H1 (cell line): Measurements from ENCODE around the gene GDAP2. TPM values are rescaled to one million over a fixed set of nuclear protein-coding genes. Genes with fewer than 3 reads are reported as not detected.

Experiments
- CTCF ChIA-PET: fragments of 300-600 bp; sonication (Branson Sonifier 250); formaldehyde crosslinking; loops from one replicate; lab custom pipeline; 2021; ENCODE audit not compliant: partially characterized antibody; lab: Charles Lee
- POLR2A ChIA-PET: fragments of 300-600 bp; sonication (Branson Sonifier 250); formaldehyde crosslinking; loops from one replicate; lab custom pipeline; 2021; ENCODE audit warnings: inconsistent platforms; ENCODE audit not compliant: partially characterized antibody; lab: Charles Lee
- DNase-seq, 2 experiments: peaks; one replicate each; pipeline versions ENCODE4 v3.0.0 to v3.0.0-alpha.2; 2010 to 2022; ENCODE audit warnings: low spot score in 2 of 2, low read depth in 1 of 2, mixed read lengths in 1 of 2
- FAIRE-seq: peaks from 2 replicates; lab custom pipeline; 2011; peaks lifted over from hg19 to GRCh38; lab: Jason Lieb, UNC
- H2AFZ ChIP-seq: 2 replicates; pipeline ENCODE4 v1.8.1; 2012; ENCODE audit warnings: low read length, inconsistent platforms
- H2AK5ac ChIP-seq: 2 replicates; pipeline ENCODE4 v1.6.1; 2013; ENCODE audit warnings: low read depth, low read length
- H2BK120ac ChIP-seq: replicated peaks from 2 replicates; pipeline ENCODE3; 2013; ENCODE audit warnings: low read depth, low read length, inconsistent platforms
- H2BK12ac ChIP-seq: 2 replicates; pipeline ENCODE4 v1.6.1; 2013; ENCODE audit warnings: low read depth, low read length
- H2BK15ac ChIP-seq: 2 replicates; pipeline ENCODE4 v1.6.1; 2013; ENCODE audit warnings: low read length
- H2BK20ac ChIP-seq: 2 replicates; pipeline ENCODE4 v1.6.1; 2013; ENCODE audit warnings: low read length
- H2BK5ac ChIP-seq: 2 replicates; pipeline ENCODE4 v1.6.1; 2013; ENCODE audit warnings: low read depth, low read length
- H3K14ac ChIP-seq: 2 replicates; pipeline ENCODE4 v1.6.1; 2013; ENCODE audit warnings: inconsistent platforms; ENCODE audit not compliant: insufficient read length
- H3K18ac ChIP-seq: 2 replicates; pipeline ENCODE4 v1.6.1; 2013; ENCODE audit warnings: low read length; ENCODE audit errors: extremely low read depth
- H3K23ac ChIP-seq: 2 replicates; pipeline ENCODE4 v1.6.1; 2013; ENCODE audit warnings: inconsistent platforms; ENCODE audit not compliant: insufficient read length
- H3K23me2 ChIP-seq: 2 replicates; pipeline ENCODE4 v1.6.1; 2013; ENCODE audit warnings: low read depth, low read length
- H3K27ac ChIP-seq: 2 replicates; pipeline ENCODE4 v1.6.1; 2011; ENCODE audit warnings: low read depth, low read length, inconsistent platforms
- H3K27me3 ChIP-seq, 4 experiments: replicated peaks in 1 of 4; 1 replicate in 1 of 4; 2 replicates in 3 of 4; pipeline versions ENCODE4 v1.6.1 to v1.8.1; 2011 to 2013; ENCODE audit warnings: low read length in 3 of 4, mild to moderate bottlenecking in 3 of 4, inconsistent platforms in 2 of 4, mixed read lengths in 2 of 4, moderate library complexity in 1 of 4; ENCODE audit not compliant: control insufficient read depth in 3 of 4, insufficient read depth in 3 of 4; ENCODE audit errors: extremely low read depth in 1 of 4
- H3K36me3 ChIP-seq, 4 experiments: 2 replicates each; pipeline versions ENCODE4 v1.6.1 to v1.8.1; 2011 to 2013; ENCODE audit warnings: mild to moderate bottlenecking in 4 of 4, low read length in 3 of 4, moderate library complexity in 2 of 4, control low read depth in 1 of 4, inconsistent platforms in 1 of 4; ENCODE audit not compliant: insufficient read depth in 4 of 4, control insufficient read depth in 2 of 4
- H3K4ac ChIP-seq: replicated peaks from 2 replicates; pipeline ENCODE3; 2013; ENCODE audit warnings: low read length, low read depth, mixed read lengths, inconsistent platforms; ENCODE audit not compliant: insufficient read length
- H3K4me1 ChIP-seq, 4 experiments: replicated peaks in 1 of 4; 1 replicate in 1 of 4; 2 replicates in 3 of 4; pipeline versions ENCODE4 v1.6.1 to v1.8.1; 2011 to 2013; ENCODE audit warnings: low read length in 3 of 4, inconsistent platforms in 2 of 4, mixed read lengths in 1 of 4; ENCODE audit not compliant: insufficient read depth in 4 of 4, control insufficient read depth in 3 of 4
- H3K4me2 ChIP-seq, 2 experiments: 2 replicates each; pipeline versions ENCODE4 v1.6.1 to v1.8.1; 2011 to 2013; ENCODE audit warnings: low read depth in 2 of 2, low read length in 2 of 2, control low read depth in 1 of 2, inconsistent platforms in 1 of 2, mild to moderate bottlenecking in 1 of 2; ENCODE audit not compliant: insufficient read depth in 1 of 2
- H3K4me3 ChIP-seq, 4 experiments: fragments of 200-600, 300-600 bp in 1 of 4; sonication (generic), shearing (Covaris generic), sonication (Bioruptor Twin) in 1 of 4; 2 replicates each; pipeline versions ENCODE4 v1.5.1 to v1.8.1; 2011 to 2016; ENCODE audit warnings: low read length in 4 of 4, low read depth in 3 of 4, control low read depth in 2 of 4, inconsistent platforms in 2 of 4, mild to moderate bottlenecking in 2 of 4, mixed read lengths in 1 of 4, moderate library complexity in 1 of 4; ENCODE audit not compliant: insufficient read depth in 2 of 4; ENCODE audit errors: extremely low read depth in 1 of 4
- H3K56ac ChIP-seq: replicated peaks from 2 replicates; pipeline ENCODE3; 2013; ENCODE audit warnings: low read depth, mild to moderate bottlenecking, mixed read lengths, low read length, inconsistent platforms; ENCODE audit not compliant: insufficient read length
- H3K79me1 ChIP-seq: 2 replicates; pipeline ENCODE4 v1.6.1; 2013; ENCODE audit warnings: low read depth, low read length, control low read depth
- H3K79me2 ChIP-seq, 2 experiments: 2 replicates each; pipeline versions ENCODE4 v1.6.1 to v1.8.1; 2012 to 2013; ENCODE audit warnings: low read length in 2 of 2, mild to moderate bottlenecking in 2 of 2, inconsistent platforms in 1 of 2; ENCODE audit not compliant: insufficient read depth in 2 of 2, control insufficient read depth in 1 of 2
- H3K9ac ChIP-seq, 4 experiments: replicated peaks in 1 of 4; 1 replicate in 1 of 4; 2 replicates in 3 of 4; pipeline versions ENCODE4 v1.6.1 to v1.8.1; 2011 to 2013; ENCODE audit warnings: low read depth in 3 of 4, low read length in 3 of 4, control low read depth in 2 of 4, mild to moderate bottlenecking in 2 of 4, moderate library complexity in 2 of 4, inconsistent platforms in 1 of 4; ENCODE audit errors: extremely low read depth in 1 of 4
- H3K9me3 ChIP-seq, 2 experiments: 2 replicates each; pipeline versions ENCODE4 v1.6.1 to v1.8.1; 2012 to 2013; ENCODE audit warnings: mild to moderate bottlenecking in 2 of 2, moderate library complexity in 2 of 2, control low read depth in 1 of 2, inconsistent platforms in 1 of 2, low read depth in 1 of 2, low read length in 1 of 2, mixed read lengths in 1 of 2; ENCODE audit not compliant: insufficient read depth in 2 of 2
- H4K20me1 ChIP-seq, 2 experiments: replicated peaks in 1 of 2; 2 replicates each; pipeline versions ENCODE3 to v1.8.1; 2011 to 2013; ENCODE audit warnings: inconsistent platforms in 2 of 2, low read length in 2 of 2, mild to moderate bottlenecking in 1 of 2; ENCODE audit not compliant: insufficient read depth in 2 of 2, control insufficient read depth in 1 of 2
- H4K5ac ChIP-seq: 2 replicates; pipeline ENCODE4 v1.6.1; 2013; ENCODE audit warnings: low read length, low read depth, mixed read lengths, inconsistent platforms; ENCODE audit not compliant: insufficient read length
- H4K8ac ChIP-seq: 2 replicates; pipeline ENCODE4 v1.8.0; 2013; ENCODE audit warnings: mild to moderate bottlenecking, moderate library complexity, low read length, inconsistent platforms; ENCODE audit not compliant: insufficient read depth; ENCODE audit errors: extremely low read depth
- H4K91ac ChIP-seq: replicated peaks from 2 replicates; pipeline ENCODE3; 2013; ENCODE audit warnings: low read length, mixed read lengths, inconsistent platforms; ENCODE audit not compliant: insufficient read length
- RAD21 ChIP-seq, 2 experiments: IDR thresholded peaks in 1 of 2; conservative IDR thresholded peaks in 1 of 2; 2 replicates each; pipeline ENCODE4 v1.6.1; 2011; ENCODE audit warnings: low read depth in 2 of 2, low read length in 2 of 2, improper control_type of control experiment in 1 of 2, inconsistent platforms in 1 of 2, mild to moderate bottlenecking in 1 of 2, moderate library complexity in 1 of 2
- SP1 ChIP-seq: IDR thresholded peaks from 2 replicates; pipeline ENCODE4 v1.6.1; 2011; ENCODE audit warnings: low read depth, low read length
- SP4 ChIP-seq: IDR thresholded peaks from 2 replicates; pipeline ENCODE4 v1.6.1; 2012; ENCODE audit warnings: low read length, inconsistent platforms
- WGBS, 2 experiments: shearing (Covaris generic) in 1 of 2; methylation state at CpG; one replicate each; pipeline versions ENCODE4 v1.1.6 to v1.1.7; 2013 to 2015; ENCODE audit warnings: low lambda C conversion rate in 2 of 2, mixed read lengths in 2 of 2, inconsistent platforms in 1 of 2, low coverage in 1 of 2, missing lambda C conversion rate in 1 of 2; ENCODE audit not compliant: insufficient replicate concordance in 2 of 2, insufficient coverage in 1 of 2, insufficient read length in 1 of 2; ENCODE audit errors: extremely low coverage in 1 of 2, missing lambda C conversion rate in 1 of 2; 5-methylcytosine and 5-hydroxymethylcytosine counted together
- polyA plus RNA-seq, 7 experiments: library from polyadenylated mRNA; depleted of rRNA in 3 of 7; stranded (reverse) in 5 of 7; unstranded in 2 of 7; fragments of >200 nt in 5 of 7; fragments of 200-250 nt in 2 of 7; gene quantifications; 1 replicate in 5 of 7; 2 replicates in 1 of 7; 4 replicates in 1 of 7; pipeline versions ENCODE4 v1.2.1 to v1.2.3, GENCODE V29; 2011 to 2013; ENCODE audit warnings: missing spikeins in 2 of 7, mixed read lengths in 2 of 7
- total RNA-seq: library from RNA; stranded (reverse); fragmentation: NEBNext Ultra II Directional; extraction: Animal tissue kit (Norgen Biotek cat#: 25700); gene quantifications from 2 replicates; pipeline ENCODE4 v1.2.1, GENCODE V29; 2021

Gene GDAP2
- total and polyA plus RNA-seq, 2 of the 8 experiments (the other 6 are each of a cell fraction or from before 2014, with no cell fraction given), result 8.6 to 27.8 TPM

DNA sequence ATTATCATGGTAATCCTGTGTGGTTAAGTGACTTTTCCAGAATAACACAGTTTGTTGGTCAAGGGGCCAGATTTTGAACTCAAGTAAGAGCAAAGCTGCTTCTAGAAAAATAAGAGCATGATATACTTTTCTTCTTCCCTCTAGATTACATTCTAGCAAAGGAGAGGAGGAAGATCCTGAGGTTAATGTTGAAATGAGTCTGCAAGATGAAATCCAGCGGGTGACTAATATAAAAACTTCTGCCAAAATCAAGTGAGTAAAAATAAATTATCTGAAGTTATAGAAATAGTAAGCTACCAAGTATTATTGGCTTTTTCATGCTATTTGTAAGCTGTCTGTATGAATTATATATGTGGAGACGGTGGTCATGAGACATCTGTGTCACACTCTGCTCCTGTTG is 12.9 kb upstream of the GDAP2 start:
- Histone ChIP-seq H2BK120ac (no peak overlapping the region), H2BK15ac (no peak overlapping the region), H4K91ac (no peak overlapping the region), H3K4me2 (no peak overlapping the region), H2BK5ac (no peak overlapping the region), H3K4ac (no peak overlapping the region), H3K14ac (no peak overlapping the region), H3K27ac (no peak overlapping the region), H2BK12ac (no peak overlapping the region), H3K79me2 (no peaks in the 10 kb centered on the region), H3K9ac (no peak overlapping the region), H3K9me3 (no peaks in the 10 kb centered on the region), H3K23ac (no peak overlapping the region), H2AFZ (no peak overlapping the region), H3K4me3 (no peak overlapping the region), H3K23me2 (no peaks in the 10 kb centered on the region), H3K18ac (no peak overlapping the region), H3K56ac (no peak overlapping the region), H4K20me1 (no peaks in the 10 kb centered on the region), H2AK5ac (no peak overlapping the region), H3K79me1 (no peaks in the 10 kb centered on the region), H3K36me3 (peaks cover 20 to 88% (median 73%) of the 10 kb centered on the region in 4 experiments), H3K27me3 (no peaks in the 10 kb centered on the region), H4K5ac (no peak overlapping the region), H3K4me1 (no peaks in the 10 kb centered on the region), H2BK20ac (no peak overlapping the region), H4K8ac (no peak overlapping the region)
- WGBS, 2 experiments, result 98% methylated on average over 2 of the region's 2 CpGs; no CpG with 5 or more reads in 1 of the 2 experiments
- TF ChIP-seq SP4 (no peak), RAD21 (IDR thresholded peaks at IDR 0.05 in 1 of 2, conservative IDR thresholded peaks at IDR 0.05 in 1 of 2; ENCODE audit: low read depth in 2 of 2, low read length in 2 of 2) (no peak), SP1 (no peak)
- ChIA-PET CTCF (interaction anchor here (0.7 to 1.5 kb wide), 2 partner anchors 12 to 955 kb away, joined by 3 to 4 read pairs; no protein-coding TSS in a partner anchor), POLR2A (no interaction called here)
- FAIRE-seq, result no peak
- DNase-seq, result no peak
